Naive B cell (primary cell): ENCODE data around the gene TIMD4. TPM values are rescaled to one million over a fixed set of nuclear protein-coding genes. Genes with fewer than 3 reads are reported as not detected.

Experiments
- ATAC-seq, 2 donors: fragments of 150-1000 bp; cut with Tn5 transposase; 2 replicates each; pipeline ENCODE4 v1.10.0; 2021; ENCODE audit warnings: low read depth in 2 of 2, mild to moderate bottlenecking in 2 of 2, moderate library complexity in 2 of 2
- DNase-seq: peaks from one replicate; pipeline ENCODE4 v3.0.0; 2022
- H3K27ac Mint-ChIP-seq, 6 donors: one replicate each; pipeline ENCODE4 v1.8.0; 2020 to 2022; ENCODE audit warnings: mild to moderate bottlenecking in 6 of 6, mixed read lengths in 6 of 6, moderate library complexity in 5 of 6, inconsistent platforms in 2 of 6
- H3K27me3 Mint-ChIP-seq, 3 donors: one replicate each; pipeline ENCODE4 v1.8.0; 2021 to 2022; ENCODE audit warnings: mixed read lengths in 3 of 3, mild to moderate bottlenecking in 1 of 3
- H3K36me3 Mint-ChIP-seq, 2 donors: one replicate each; pipeline ENCODE4 v1.8.0; 2020 to 2022; ENCODE audit warnings: mixed read lengths in 2 of 2, inconsistent platforms in 1 of 2, mild to moderate bottlenecking in 1 of 2
- H3K4me1 Mint-ChIP-seq, 3 donors: one replicate each; pipeline ENCODE4 v1.8.0; 2020 to 2022; ENCODE audit warnings: mixed read lengths in 3 of 3, inconsistent platforms in 1 of 3, mild to moderate bottlenecking in 1 of 3, moderate library complexity in 1 of 3
- H3K4me3 Mint-ChIP-seq, 8 donors: one replicate each; pipeline ENCODE4 v1.8.0; 2020 to 2022; ENCODE audit warnings: mild to moderate bottlenecking in 8 of 8, mixed read lengths in 8 of 8, moderate library complexity in 8 of 8, inconsistent platforms in 2 of 8
- H3K9me3 Mint-ChIP-seq, 7 donors: one replicate each; pipeline ENCODE4 v1.8.0; 2020 to 2022; ENCODE audit warnings: mixed read lengths in 7 of 7, mild to moderate bottlenecking in 5 of 7, inconsistent platforms in 2 of 7, moderate library complexity in 1 of 7
- polyA plus RNA-seq, 6 donors: library from polyadenylated mRNA; unstranded; fragments of 300-500 nt; fragmentation: Illumina TruSeq; gene quantifications; one replicate each; pipeline ENCODE4 v1.2.3, GENCODE V29; 2021; ENCODE audit warnings: low read depth in 6 of 6

TIMD4 gene
- polyA plus RNA-seq, 6 donors from 2014 or later = not detected

GRCh38 chr5:156883316-156883875 is 79.6 kb downstream of the TIMD4 start:
- DNase-seq = no peak
- H3K27me3 Mint-ChIP-seq = peaks cover 0 to 11% (median 6%) of the 10 kb centered on the region in 3 donors
- peak overlapping the region in 3 of 6 donors; percentile 2 to 71 (median 24) for H3K27ac Mint-ChIP-seq
- no peak overlapping the region for H3K4me3 Mint-ChIP-seq
- no peak for ATAC-seq
- no peaks in the 10 kb centered on the region for H3K36me3 Mint-ChIP-seq
- no peaks in the 10 kb centered on the region for H3K9me3 Mint-ChIP-seq
- H3K4me1 Mint-ChIP-seq = peaks cover 0 to 13% (median 7%) of the 10 kb centered on the region in 3 donors

GRCh38 chr5:156879665-156880285 is 83.3 kb downstream of the TIMD4 start:
- ATAC-seq (no peak), DNase-seq (no peak)
- Mint-ChIP-seq H3K4me1 (peaks cover 0 to 13% (median 7%) of the 10 kb centered on the region in 3 donors), H3K9me3 (peaks cover 0 to 2% (median 0%) of the 10 kb centered on the region in 7 donors), H3K27ac (no peak overlapping the region), H3K36me3 (no peaks in the 10 kb centered on the region), H3K4me3 (no peak overlapping the region), H3K27me3 (peaks cover 0 to 15% (median 5%) of the 10 kb centered on the region in 3 donors)

GRCh38 chr5:156871212-156871611 is 91.8 kb downstream of the TIMD4 start:
- DNase-seq (no peak), ATAC-seq (no peak)
- Mint-ChIP-seq H3K9me3 (peaks cover 10 to 35% (median 19%) of the 10 kb centered on the region in 7 donors), H3K27me3 (peaks cover 0 to 10% (median 0%) of the 10 kb centered on the region in 3 donors), H3K36me3 (peaks cover 9 to 12% of the 10 kb centered on the region in 2 donors), H3K4me3 (no peak overlapping the region), H3K27ac (no peak overlapping the region), H3K4me1 (no peaks in the 10 kb centered on the region)

- no peaks in the 10 kb centered on the region for H3K4me1 Mint-ChIP-seq
- H3K27ac Mint-ChIP-seq = no peak overlapping the region
- H3K4me3 Mint-ChIP-seq = no peak overlapping the region
- ATAC-seq = no peak
- H3K9me3 Mint-ChIP-seq = peaks cover 10 to 35% (median 19%) of the 10 kb centered on the region in 7 donors
- peaks cover 0 to 9% (median 0%) of the 10 kb centered on the region in 3 donors for H3K27me3 Mint-ChIP-seq
- H3K36me3 Mint-ChIP-seq = peaks cover 9 to 12% of the 10 kb centered on the region in 2 donors
- no peak for DNase-seq
Observed at GRCh38 chr5:156870498-156870839, 92.6 kb downstream of the TIMD4 start.

Other genes with a start within 250 kb of the TIMD4 start
- gene PPP1R2B, start 112.9 kb downstream of the TIMD4 start, polyA plus RNA-seq = under 1 TPM in 3 of 6 donors, not detected in 3; 0.17 to 0.19 (median 0.17) TPM
- not detected for gene HAVCR1, start 95.9 kb upstream of the TIMD4 start, polyA plus RNA-seq
- gene HAVCR2, start 145.8 kb upstream of the TIMD4 start, polyA plus RNA-seq = 1 to 10 TPM in 1 of 6 donors, under 1 TPM in 4, not detected in 1; 0.27 to 2.5 (median 0.53) TPM
- gene MED7, start 179.6 kb upstream of the TIMD4 start, polyA plus RNA-seq = 10 to 100 TPM; 15.9 to 22.3 (median 20.1) TPM
- gene GARIN3, start 203.0 kb upstream of the TIMD4 start, polyA plus RNA-seq = not detected
- gene ITK, start 217.6 kb upstream of the TIMD4 start, polyA plus RNA-seq = 1 to 10 TPM in 1 of 6 donors, under 1 TPM in 5; 0.35 to 1.4 (median 0.45) TPM